GM12878 (cell line): ENCODE data around the gene PHRF1. TPM values are rescaled to one million over a fixed set of nuclear protein-coding genes. Genes with fewer than 3 reads are reported as not detected.

Experiments
- ATAC-seq: fragments of 200-7000 bp; cut with Tn5 transposase; 3 replicates; pipeline ENCODE4 v1.9.1; 2020; ENCODE audit warnings: mild to moderate bottlenecking, moderate library complexity
- BruUV-seq: library from RNA; stranded (reverse); fragments of 400-500 nt; replicated peaks from 2 replicates; lab custom pipeline; 2021; lab: Mats Ljungman, UMichigan
- CTCF ChIA-PET: fragments of 300-600 bp; sonication (Branson Sonifier 250); formaldehyde crosslinking; extraction: SDS; loops from one replicate; lab custom pipeline; 2021; ENCODE audit warnings: inconsistent platforms; lab: Yijun Ruan, JAX
- POLR2A ChIA-PET: fragments of 350-600 bp; formaldehyde crosslinking; extraction: SDS; loops from one replicate; lab custom pipeline; 2021; ENCODE audit warnings: inconsistent platforms; lab: Charles Lee
- RAD21 ChIA-PET: fragments of 300-600 bp; sonication (Branson Sonifier 250); formaldehyde crosslinking; loops from one replicate; lab custom pipeline; 2023; ENCODE audit warnings: antibody characterized with exemption; ENCODE audit not compliant: unreplicated experiment; lab: Charles Lee
- SMC1A ChIA-PET: fragments of 300-600 bp; sonication (Branson Sonifier 250); formaldehyde crosslinking; loops from one replicate; lab custom pipeline; 2023; ENCODE audit not compliant: unreplicated experiment, uncharacterized antibody; lab: Charles Lee
- DNase-seq: peaks from one replicate; pipeline ENCODE4 v3.0.0-alpha.2; 2011; ENCODE audit warnings: low read depth, low spot score
- FAIRE-seq: peaks from 3 replicates; lab custom pipeline; 2011; peaks lifted over from hg19 to GRCh38; lab: Jason Lieb, UNC
- H2AFZ ChIP-seq: 2 replicates; pipeline ENCODE4 v1.6.0; 2011; ENCODE audit warnings: low read depth, low read length, control low read depth; ENCODE audit not compliant: control insufficient read depth
- H3K27ac ChIP-seq: 2 replicates; pipeline ENCODE4 v1.5.1; 2011; ENCODE audit warnings: control low read depth; ENCODE audit not compliant: control insufficient read depth, insufficient read depth
- H3K27me3 ChIP-seq, 2 experiments: replicated peaks in 1 of 2; 2 replicates each; pipeline versions ENCODE4 v1.6.0 to v1.6.1; 2011; ENCODE audit warnings: low read length in 1 of 2; ENCODE audit not compliant: control insufficient read depth in 2 of 2, insufficient read depth in 2 of 2
- H3K36me3 ChIP-seq, 2 experiments: 2 replicates each; pipeline ENCODE4 v1.5.1; 2011; ENCODE audit warnings: low read length in 1 of 2; ENCODE audit not compliant: control insufficient read depth in 2 of 2, insufficient read depth in 2 of 2
- H3K4me1 ChIP-seq: 2 replicates; pipeline ENCODE4 v1.6.1; 2011; ENCODE audit warnings: mild to moderate bottlenecking, low read length, moderate library complexity, mixed read lengths; ENCODE audit not compliant: control insufficient read depth, insufficient read depth
- H3K4me2 ChIP-seq: 2 replicates; pipeline ENCODE4 v1.6.0; 2011; ENCODE audit warnings: control low read depth; ENCODE audit not compliant: control insufficient read depth, insufficient read depth
- H3K4me3 ChIP-seq: fragments of 200-600 bp; sonication (generic); 2 replicates; pipeline ENCODE4 v1.5.1; 2016
- H3K79me2 ChIP-seq: 2 replicates; pipeline ENCODE4 v1.6.0; 2011; ENCODE audit warnings: low read length; ENCODE audit not compliant: control insufficient read depth, insufficient read depth
- H3K9ac ChIP-seq: 2 replicates; pipeline ENCODE4 v1.8.0; 2011; ENCODE audit warnings: low read length, control low read depth, mixed read lengths; ENCODE audit not compliant: control insufficient read depth, insufficient read depth
- H3K9me3 ChIP-seq: replicated peaks from 3 replicates; pipeline ENCODE4 v1.5.1; 2011; ENCODE audit warnings: mild to moderate bottlenecking, low read length; ENCODE audit not compliant: control insufficient read depth, insufficient read depth
- H4K20me1 ChIP-seq: 2 replicates; pipeline ENCODE4 v1.6.0; 2011; ENCODE audit not compliant: control insufficient read depth, insufficient read depth
- ATF7 ChIP-seq: fragments of 450-650 bp; IDR thresholded peaks from 2 replicates; pipeline ENCODE4 v1.6.1; 2016; ENCODE audit warnings: low read depth, mild to moderate bottlenecking
- CHD2 ChIP-seq: IDR thresholded peaks from 2 replicates; pipeline ENCODE4 v1.6.1; 2011; ENCODE audit warnings: low read depth, low read length, improper control_type of control experiment, borderline replicate concordance
- CREB1 ChIP-seq: IDR thresholded peaks from 2 replicates; pipeline ENCODE4 v1.6.1; 2012; ENCODE audit warnings: low read depth, mild to moderate bottlenecking, inconsistent platforms
- EZH2 ChIP-seq: IDR thresholded peaks from 2 replicates; pipeline ENCODE4 v1.6.1; 2012; ENCODE audit warnings: low read depth, mild to moderate bottlenecking, control low read depth, inconsistent platforms, low read length, borderline replicate concordance; ENCODE audit not compliant: control insufficient read depth
- FOS ChIP-seq: IDR thresholded peaks from 3 replicates; pipeline ENCODE4 v1.6.1; 2011; ENCODE audit warnings: borderline replicate concordance; ENCODE audit not compliant: insufficient read length; ENCODE audit errors: extremely low read depth
- GABPA ChIP-seq: IDR thresholded peaks from 2 replicates; pipeline ENCODE4 v1.6.1; 2014; ENCODE audit warnings: antibody characterized with exemption, low read depth, mild to moderate bottlenecking, inconsistent platforms
- HDGF ChIP-seq: fragments of 450-650 bp; IDR thresholded peaks from 2 replicates; pipeline ENCODE4 v1.6.1; 2016; ENCODE audit warnings: antibody characterized with exemption
- MTA3 ChIP-seq: IDR thresholded peaks from 2 replicates; pipeline ENCODE4 v1.6.1; 2012; ENCODE audit warnings: low read length, inconsistent platforms, borderline replicate concordance
- MYB ChIP-seq: fragments of 150-350 bp; IDR thresholded peaks from 2 replicates; pipeline ENCODE4 v1.6.1; 2014; ENCODE audit warnings: mild to moderate bottlenecking, low read depth, low read length, borderline replicate concordance
- NRF1 ChIP-seq: conservative IDR thresholded peaks from 2 replicates; pipeline ENCODE4 v1.6.1; 2011; ENCODE audit warnings: mild to moderate bottlenecking, low read depth, low read length, improper control_type of control experiment
- POLR2AphosphoS5 ChIP-seq: IDR thresholded peaks from 2 replicates; pipeline ENCODE4 v1.6.1; 2011; ENCODE audit warnings: mild to moderate bottlenecking, low read length, inconsistent platforms
- RAD51 ChIP-seq: fragments of 450-650 bp; IDR thresholded peaks from 2 replicates; pipeline ENCODE4 v1.6.1; 2016; ENCODE audit warnings: moderate library complexity, mild to moderate bottlenecking, inconsistent platforms
- TBL1XR1 ChIP-seq: IDR thresholded peaks from 2 replicates; pipeline ENCODE4 v1.6.1; 2012; ENCODE audit warnings: low read depth, low read length, improper control_type of control experiment
- TCF7 ChIP-seq: IDR thresholded peaks from 2 replicates; pipeline ENCODE4 v1.6.1; 2014; ENCODE audit warnings: antibody characterized with exemption, borderline replicate concordance
- YY1 ChIP-seq: IDR thresholded peaks from 2 replicates; pipeline ENCODE4 v1.6.1; 2011; ENCODE audit warnings: low read depth, mild to moderate bottlenecking, low read length
- ZNF384 ChIP-seq: IDR thresholded peaks from 2 replicates; pipeline ENCODE4 v1.6.1; 2012; ENCODE audit warnings: low read depth, mild to moderate bottlenecking, low read length, improper control_type of control experiment, borderline replicate concordance
- ZSCAN29 ChIP-seq: fragments of 450-650 bp; IDR thresholded peaks from 2 replicates; pipeline ENCODE4 v1.6.1; 2017; ENCODE audit warnings: mild to moderate bottlenecking, moderate library complexity
- WGBS: methylation state at CpG from one replicate; pipeline ENCODE4 v1.1.6; 2016; ENCODE audit warnings: low lambda C conversion rate; ENCODE audit not compliant: insufficient replicate concordance, insufficient coverage; ENCODE audit errors: missing lambda C conversion rate; 5-methylcytosine and 5-hydroxymethylcytosine counted together
- in situ Hi-C: fragments of 300-500 bp; cut with MboI; formaldehyde crosslinking; loops from 9 replicates; pipeline ENCODE4 v1.14.3; 2018; ENCODE audit warnings: mixed read lengths
- intact Hi-C: fragments of 100-400 bp; cut with micrococcal nuclease; formaldehyde crosslinking; loops from one replicate; pipeline ENCODE4 v1.14.2; 2022; ENCODE audit not compliant: unreplicated experiment
- polyA plus RNA-seq, 11 experiments: library from polyadenylated mRNA; depleted of rRNA in 4 of 11; unstranded in 6 of 11; stranded (reverse) in 5 of 11; fragments of >200 nt; fragmentation: Nextera tagmentation in 4 of 11; fragmentation: Illumina TruSeq in 1 of 11; extraction: Ambion mirVana in 4 of 11; extraction: Trizol in 1 of 11; gene quantifications; 1 replicate in 1 of 11; 2 replicates in 10 of 11; pipeline versions ENCODE4 v1.2.1 to v1.2.3, GENCODE V29; 2011 to 2016; ENCODE audit warnings: inconsistent platforms in 2 of 11, missing spikeins in 2 of 11, low read depth in 1 of 11
- total RNA-seq, 4 experiments: library from RNA; depleted of rRNA in 3 of 4; stranded (reverse); fragments of >200 nt in 3 of 4; fragmentation: Illumina TruSeq in 1 of 4; extraction: Trizol in 1 of 4; gene quantifications; 2 replicates each; pipeline versions ENCODE4 v1.2.1 to v1.2.3, GENCODE V29; 2013 to 2021
- TF ChIP-seq, protein P1 (sequence below): IDR thresholded peaks from 2 replicates; pipeline ENCODE4 v1.6.1; 2012; ENCODE audit warnings: improper control_type of control experiment, low read depth, low read length; ENCODE audit not compliant: insufficient replicate concordance

Gene PHRF1
- total and polyA plus RNA-seq, 10 of the 15 experiments (the other 5 are each of a cell fraction or from before 2014, with no cell fraction given): 0.13 to 43.5 (median 15.1) TPM

DNA sequence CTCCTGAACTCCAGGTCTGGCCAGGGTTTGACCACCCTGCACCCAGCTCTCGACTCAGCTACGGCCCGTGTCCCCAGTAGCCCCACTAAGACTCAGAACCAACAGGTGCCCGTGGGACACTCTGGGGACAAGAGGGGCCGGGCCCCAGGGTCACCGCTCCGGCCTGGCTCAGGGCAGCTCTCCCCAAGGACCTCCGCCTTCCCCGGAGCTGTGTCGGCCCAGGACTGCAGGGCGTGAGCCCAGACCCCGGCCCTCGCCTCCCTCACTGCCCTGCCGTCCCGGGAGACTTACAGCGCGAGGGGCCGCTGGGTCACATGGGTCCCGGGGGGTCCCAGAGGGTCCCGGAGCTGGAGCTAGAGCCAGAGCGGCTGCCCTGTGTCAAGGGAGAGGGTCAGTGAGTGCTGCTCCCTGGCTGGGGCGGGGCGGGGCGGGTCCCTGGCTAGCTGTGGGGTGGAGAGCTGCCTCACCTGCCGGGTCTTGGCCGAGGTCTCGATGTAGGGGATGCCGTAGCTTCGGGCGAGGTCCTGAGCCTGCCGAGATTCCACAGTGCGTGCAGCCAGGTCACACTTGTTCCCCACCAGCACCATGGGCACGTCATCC lies 43.2 kb upstream of the PHRF1 start (continued):
- TF ChIP-seq FOS (no peak), HDGF (no peak), TBL1XR1 (no peak), EZH2 (no peak), CHD2 (no peak)

DNA sequence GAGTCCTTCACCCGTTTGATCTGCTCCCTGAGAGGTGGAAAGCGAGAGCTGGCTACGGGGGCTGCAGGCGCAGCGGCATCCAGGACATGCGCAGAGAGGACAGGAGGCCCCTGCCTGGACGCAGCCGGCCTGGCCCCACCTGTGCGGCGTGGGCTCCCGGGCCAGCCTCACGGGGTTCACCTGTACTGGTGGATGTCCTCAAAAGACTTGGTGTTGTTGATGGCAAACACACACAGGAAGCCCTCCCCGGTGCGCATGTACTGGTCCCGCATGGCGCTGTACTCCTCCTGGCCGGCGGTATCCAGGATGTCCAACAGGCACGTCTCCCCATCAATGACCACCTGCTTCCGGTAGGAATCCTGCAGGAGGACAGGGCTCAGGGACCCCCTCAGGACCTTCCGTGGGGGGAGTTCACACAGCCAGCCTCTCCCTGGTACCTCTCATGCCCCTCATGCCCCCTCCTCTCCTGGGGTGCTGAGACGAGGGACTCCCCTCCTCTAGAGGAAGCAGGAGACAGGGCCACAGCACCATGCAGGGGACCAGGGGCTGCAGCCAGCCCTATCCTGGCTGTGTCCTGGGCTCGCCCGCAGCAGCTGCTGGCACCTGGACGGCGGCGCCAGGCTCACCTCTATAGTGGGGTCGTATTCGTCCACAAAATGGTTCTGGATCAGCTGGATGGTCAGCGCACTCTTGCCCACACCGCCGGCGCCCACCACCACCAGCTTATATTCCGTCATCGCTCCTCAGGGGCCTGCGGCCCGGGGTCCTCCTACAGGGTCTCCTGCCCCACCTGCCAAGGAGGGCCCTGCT lies 42.5 kb upstream of the PHRF1 start:
- in situ Hi-C loops (no loop called here), intact Hi-C loops (no loop called here)
- no peak for FAIRE-seq
- Histone ChIP-seq H2AFZ (no peak overlapping the region), H3K27ac (no peak overlapping the region), H3K36me3 (peaks cover 0 to 12% of the 10 kb centered on the region in 2 experiments; a peak in 3 of 4 replicates), H3K9ac (peak overlapping the region; percentile 85; the same call in 1 of the 2 replicates), H3K27me3 (no peaks in the 10 kb centered on the region), H3K4me3 (peak overlapping the region; percentile 90), H4K20me1 (peaks cover 4% of the 10 kb centered on the region; the same call in 1 of the 2 replicates), H3K79me2 (peaks cover 16% of the 10 kb centered on the region), H3K4me1 (peaks cover 27% of the 10 kb centered on the region), H3K4me2 (peak overlapping the region; percentile 89), H3K9me3 (no peaks in the 10 kb centered on the region)
- ChIA-PET SMC1A (interaction anchor here (2.1 kb wide), 1 partner anchor 15 kb away, joined by 5 read pairs; no protein-coding TSS in a partner anchor), POLR2A (interaction anchor here (1.1 to 2.3 kb wide), 2 partner anchors 26 to 28 kb away, joined by 3 to 6 read pairs; no protein-coding TSS in a partner anchor), CTCF (interaction anchor here (1.1 kb wide), 1 partner anchor 15 kb away, joined by 8 read pairs; no protein-coding TSS in a partner anchor), RAD21 (no interaction called here)
- 95% methylated on average over 36 of the region's 37 CpGs for WGBS
- DNase-seq: no peak
- no peak for ATAC-seq
- BruUV-seq: TSS peak; percentile 67
- TF ChIP-seq ZSCAN29 (no peak), MYB (no peak), NRF1 (no peak), CREB1 (no peak), ATF7 (no peak), RAD51 (no peak), ZNF384 (no peak), GABPA (no peak), MTA3 (no peak), YY1 (no peak), TCF7 (no peak), POLR2AphosphoS5 (no peak)
- TF ChIP-seq, protein P1, sequence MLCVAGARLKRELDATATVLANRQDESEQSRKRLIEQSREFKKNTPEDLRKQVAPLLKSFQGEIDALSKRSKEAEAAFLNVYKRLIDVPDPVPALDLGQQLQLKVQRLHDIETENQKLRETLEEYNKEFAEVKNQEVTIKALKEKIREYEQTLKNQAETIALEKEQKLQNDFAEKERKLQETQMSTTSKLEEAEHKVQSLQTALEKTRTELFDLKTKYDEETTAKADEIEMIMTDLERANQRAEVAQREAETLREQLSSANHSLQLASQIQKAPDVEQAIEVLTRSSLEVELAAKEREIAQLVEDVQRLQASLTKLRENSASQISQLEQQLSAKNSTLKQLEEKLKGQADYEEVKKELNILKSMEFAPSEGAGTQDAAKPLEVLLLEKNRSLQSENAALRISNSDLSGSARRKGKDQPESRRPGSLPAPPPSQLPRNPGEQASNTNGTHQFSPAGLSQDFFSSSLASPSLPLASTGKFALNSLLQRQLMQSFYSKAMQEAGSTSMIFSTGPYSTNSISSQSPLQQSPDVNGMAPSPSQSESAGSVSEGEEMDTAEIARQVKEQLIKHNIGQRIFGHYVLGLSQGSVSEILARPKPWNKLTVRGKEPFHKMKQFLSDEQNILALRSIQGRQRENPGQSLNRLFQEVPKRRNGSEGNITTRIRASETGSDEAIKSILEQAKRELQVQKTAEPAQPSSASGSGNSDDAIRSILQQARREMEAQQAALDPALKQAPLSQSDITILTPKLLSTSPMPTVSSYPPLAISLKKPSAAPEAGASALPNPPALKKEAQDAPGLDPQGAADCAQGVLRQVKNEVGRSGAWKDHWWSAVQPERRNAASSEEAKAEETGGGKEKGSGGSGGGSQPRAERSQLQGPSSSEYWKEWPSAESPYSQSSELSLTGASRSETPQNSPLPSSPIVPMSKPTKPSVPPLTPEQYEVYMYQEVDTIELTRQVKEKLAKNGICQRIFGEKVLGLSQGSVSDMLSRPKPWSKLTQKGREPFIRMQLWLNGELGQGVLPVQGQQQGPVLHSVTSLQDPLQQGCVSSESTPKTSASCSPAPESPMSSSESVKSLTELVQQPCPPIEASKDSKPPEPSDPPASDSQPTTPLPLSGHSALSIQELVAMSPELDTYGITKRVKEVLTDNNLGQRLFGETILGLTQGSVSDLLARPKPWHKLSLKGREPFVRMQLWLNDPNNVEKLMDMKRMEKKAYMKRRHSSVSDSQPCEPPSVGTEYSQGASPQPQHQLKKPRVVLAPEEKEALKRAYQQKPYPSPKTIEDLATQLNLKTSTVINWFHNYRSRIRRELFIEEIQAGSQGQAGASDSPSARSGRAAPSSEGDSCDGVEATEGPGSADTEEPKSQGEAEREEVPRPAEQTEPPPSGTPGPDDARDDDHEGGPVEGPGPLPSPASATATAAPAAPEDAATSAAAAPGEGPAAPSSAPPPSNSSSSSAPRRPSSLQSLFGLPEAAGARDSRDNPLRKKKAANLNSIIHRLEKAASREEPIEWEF: no peak
